Stimulated activated memory B cell treated with anti-CD40 and anti-IgM and Interleukin-4, amounts not matched to agents 10 μg/mL and 1 μg/mL and 100 μg/mL, for 72 hours (primary cell): ENCODE results near the gene IGFL1.
"Not testable (repeated sequence)": the region's sequence is repeated elsewhere in the genome, so short reads cannot be mapped to it uniquely, and the experiment has no call there.

Source experiments
- ATAC-seq: fragments of 150-1000 bp; cut with Tn5 transposase; 2 replicates; pipeline ENCODE4 v1.10.0; 2021
- H3K27ac Mint-ChIP-seq: one replicate; pipeline ENCODE4 v1.8.0; 2022; ENCODE audit warnings: mild to moderate bottlenecking, mixed read lengths
- H3K27me3 Mint-ChIP-seq: one replicate; pipeline ENCODE4 v1.8.0; 2022; ENCODE audit warnings: mixed read lengths
- H3K36me3 Mint-ChIP-seq: one replicate; pipeline ENCODE4 v1.8.0; 2022; ENCODE audit warnings: mixed read lengths
- H3K4me1 Mint-ChIP-seq: one replicate; pipeline ENCODE4 v1.8.0; 2022; ENCODE audit warnings: mixed read lengths
- H3K4me3 Mint-ChIP-seq: one replicate; pipeline ENCODE4 v1.8.0; 2022; ENCODE audit warnings: mild to moderate bottlenecking, moderate library complexity, mixed read lengths
- H3K9me3 Mint-ChIP-seq: one replicate; pipeline ENCODE4 v1.8.0; 2022; ENCODE audit warnings: mixed read lengths

Gene IGFL1

GRCh38 chr19:46232468-46232867 lies 2.9 kb downstream of the IGFL1 start:
- Mint-ChIP-seq H3K9me3 (peaks cover 4% of the 10 kb centered on the region), H3K4me1 (no peaks in the 10 kb centered on the region), H3K27me3 (peaks cover 51% of the 10 kb centered on the region), H3K4me3 (no peak overlapping the region), H3K27ac (no peak overlapping the region), H3K36me3 (no peaks in the 10 kb centered on the region)
- no peak for ATAC-seq

GRCh38 chr19:46232938-46233621 lies 3.5 kb downstream of the IGFL1 start:
- ATAC-seq, result no peak
- H3K27ac Mint-ChIP-seq, result no peak overlapping the region
- H3K4me1 Mint-ChIP-seq, result no peaks in the 10 kb centered on the region
- no peaks in the 10 kb centered on the region for H3K36me3 Mint-ChIP-seq
- peaks cover 4% of the 10 kb centered on the region for H3K9me3 Mint-ChIP-seq
- H3K4me3 Mint-ChIP-seq, result no peak overlapping the region
- H3K27me3 Mint-ChIP-seq, result peaks cover 56% of the 10 kb centered on the region

GRCh38 chr19:46233871-46234270 lies 4.3 kb downstream of the IGFL1 start:
- H3K36me3 Mint-ChIP-seq, ATAC-seq, H3K4me3 Mint-ChIP-seq: not testable (repeated sequence)

GRCh38 chr19:46238141-46238540 lies 8.6 kb downstream of the IGFL1 start:
- H3K27ac Mint-ChIP-seq, H3K9me3 Mint-ChIP-seq, ATAC-seq, H3K36me3 Mint-ChIP-seq, H3K4me3 Mint-ChIP-seq, H3K4me1 Mint-ChIP-seq: not testable (repeated sequence)
- H3K27me3 Mint-ChIP-seq, result peaks cover 66% of the 10 kb centered on the region

More at GRCh38 chr19:46233871-46234270, 4.3 kb downstream of the IGFL1 start:
- not testable (repeated sequence) for H3K9me3 Mint-ChIP-seq, H3K4me1 Mint-ChIP-seq, H3K27ac Mint-ChIP-seq
- H3K27me3 Mint-ChIP-seq, result peaks cover 56% of the 10 kb centered on the region

- no peaks in the 10 kb centered on the region for H3K4me1 Mint-ChIP-seq
- H3K27me3 Mint-ChIP-seq, result peaks cover 70% of the 10 kb centered on the region
- ATAC-seq, result no peak
- H3K4me3 Mint-ChIP-seq, result no peak overlapping the region
- no peak overlapping the region for H3K27ac Mint-ChIP-seq
- H3K9me3 Mint-ChIP-seq, result peaks cover 4% of the 10 kb centered on the region
- no peaks in the 10 kb centered on the region for H3K36me3 Mint-ChIP-seq
Observed at GRCh38 chr19:46239193-46240024, 9.9 kb downstream of the IGFL1 start.

GRCh38 chr19:46240693-46241092 lies 11.2 kb downstream of the IGFL1 start:
- H3K27ac Mint-ChIP-seq, result no peak overlapping the region
- peaks cover 80% of the 10 kb centered on the region for H3K27me3 Mint-ChIP-seq
- ATAC-seq, result no peak
- H3K4me1 Mint-ChIP-seq, result no peaks in the 10 kb centered on the region
- no peaks in the 10 kb centered on the region for H3K36me3 Mint-ChIP-seq
- H3K9me3 Mint-ChIP-seq, result peaks cover 4% of the 10 kb centered on the region
- no peak overlapping the region for H3K4me3 Mint-ChIP-seq

- Mint-ChIP-seq H3K27me3 (peaks cover 84% of the 10 kb centered on the region), H3K9me3 (no peaks in the 10 kb centered on the region), H3K4me3 (no peak overlapping the region), H3K36me3 (no peaks in the 10 kb centered on the region), H3K4me1 (no peaks in the 10 kb centered on the region), H3K27ac (no peak overlapping the region)
- ATAC-seq, result no peak
Observed at GRCh38 chr19:46241626-46242025, 12.1 kb downstream of the IGFL1 start.

GRCh38 chr19:46243081-46243654 lies 13.6 kb downstream of the IGFL1 start:
- peaks cover 83% of the 10 kb centered on the region for H3K27me3 Mint-ChIP-seq
- ATAC-seq, H3K4me1 Mint-ChIP-seq: not testable (repeated sequence)

GRCh38 chr19:46250076-46250735 lies 20.7 kb downstream of the IGFL1 start:
- Mint-ChIP-seq H3K9me3 (no peaks in the 10 kb centered on the region), H3K27me3 (peaks cover 48% of the 10 kb centered on the region), H3K36me3 (no peaks in the 10 kb centered on the region), H3K27ac (no peak overlapping the region), H3K4me3 (no peak overlapping the region), H3K4me1 (no peaks in the 10 kb centered on the region)
- no peak for ATAC-seq

More at GRCh38 chr19:46243081-46243654, 13.6 kb downstream of the IGFL1 start:
- H3K9me3 Mint-ChIP-seq, H3K36me3 Mint-ChIP-seq, H3K4me3 Mint-ChIP-seq, H3K27ac Mint-ChIP-seq: not testable (repeated sequence)

GRCh38 chr19:46251416-46251815 lies 21.9 kb downstream of the IGFL1 start:
- Mint-ChIP-seq H3K27me3 (peaks cover 36% of the 10 kb centered on the region), H3K36me3 (no peaks in the 10 kb centered on the region), H3K9me3 (no peaks in the 10 kb centered on the region), H3K4me1 (no peaks in the 10 kb centered on the region), H3K27ac (no peak overlapping the region), H3K4me3 (no peak overlapping the region)
- no peak for ATAC-seq

- H3K4me3 Mint-ChIP-seq, result no peak overlapping the region
- H3K4me1 Mint-ChIP-seq, result no peaks in the 10 kb centered on the region
- H3K27me3 Mint-ChIP-seq, result peaks cover 25% of the 10 kb centered on the region
- no peak overlapping the region for H3K27ac Mint-ChIP-seq
- H3K9me3 Mint-ChIP-seq, result no peaks in the 10 kb centered on the region
- no peaks in the 10 kb centered on the region for H3K36me3 Mint-ChIP-seq
- no peak for ATAC-seq
Observed at GRCh38 chr19:46254776-46255175, 25.2 kb downstream of the IGFL1 start.

GRCh38 chr19:46256855-46257254 lies 27.3 kb downstream of the IGFL1 start:
- no peak overlapping the region for H3K4me3 Mint-ChIP-seq
- H3K4me1 Mint-ChIP-seq, result no peaks in the 10 kb centered on the region
- peaks cover 36% of the 10 kb centered on the region for H3K27me3 Mint-ChIP-seq
- no peaks in the 10 kb centered on the region for H3K36me3 Mint-ChIP-seq
- no peak for ATAC-seq
- H3K27ac Mint-ChIP-seq, result no peak overlapping the region
- H3K9me3 Mint-ChIP-seq, result no peaks in the 10 kb centered on the region

- Mint-ChIP-seq H3K4me1 (peaks cover 12% of the 10 kb centered on the region), H3K27me3 (peaks cover 51% of the 10 kb centered on the region)
- not testable (repeated sequence) for H3K9me3 Mint-ChIP-seq, H3K36me3 Mint-ChIP-seq, H3K27ac Mint-ChIP-seq, H3K4me3 Mint-ChIP-seq, ATAC-seq
Observed at GRCh38 chr19:46261501-46261900, 32.0 kb downstream of the IGFL1 start.

GRCh38 chr19:46262684-46263296 lies 33.2 kb downstream of the IGFL1 start:
- not testable (repeated sequence) for H3K27ac Mint-ChIP-seq, H3K9me3 Mint-ChIP-seq, H3K36me3 Mint-ChIP-seq, H3K4me3 Mint-ChIP-seq
- Mint-ChIP-seq H3K4me1 (peaks cover 12% of the 10 kb centered on the region), H3K27me3 (peaks cover 62% of the 10 kb centered on the region)
- peak; percentile 88 for ATAC-seq

GRCh38 chr19:46264801-46265200 lies 35.3 kb downstream of the IGFL1 start:
- not testable (repeated sequence) for H3K9me3 Mint-ChIP-seq, ATAC-seq, H3K27ac Mint-ChIP-seq, H3K36me3 Mint-ChIP-seq, H3K4me3 Mint-ChIP-seq
- H3K4me1 Mint-ChIP-seq, result peaks cover 12% of the 10 kb centered on the region
- H3K27me3 Mint-ChIP-seq, result peaks cover 64% of the 10 kb centered on the region
